ENCODE results near the gene IFRD2. TPM values are rescaled to one million over a fixed set of nuclear protein-coding genes. Genes with fewer than 3 reads are reported as not detected.

IFRD2 gene
- total and polyA plus RNA-seq, 2 of the 13 experiments (the other 11 are each of a cell fraction or from before 2014, with no cell fraction given) = 32.8 to 96.1 TPM

- TF ChIP-seq ZHX2 (IDR thresholded peaks at IDR 0.05; ENCODE audit: low read depth) (0 out of 2 replicates have a peak, but pooled peaks have one; percentile 21), ZHX2 (CRISPR knock-in tag; IDR thresholded peaks at IDR 0.05; ENCODE audit: borderline replicate concordance) (0 out of 2 replicates have a peak, but pooled peaks have one; percentile 60), MEF2D (CRISPR knock-in tag; IDR thresholded peaks at IDR 0.05) (0 out of 2 replicates have a peak, but pooled peaks have one; percentile 41), MTA1 (CRISPR knock-in tag; IDR thresholded peaks at IDR 0.05; ENCODE audit: borderline replicate concordance) (peak; percentile 59; the same call in 1 of the 2 replicates), SIX1 (CRISPR knock-in tag; IDR thresholded peaks at IDR 0.05; ENCODE audit: borderline replicate concordance) (0 out of 2 replicates have a peak, but pooled peaks have one; percentile 8), ZNF337 (CRISPR knock-in tag; IDR thresholded peaks at IDR 0.05; ENCODE audit: borderline replicate concordance, low read depth) (peak; percentile 56; the same call in 1 of the 2 replicates), MEIS1 (CRISPR knock-in tag; IDR thresholded peaks at IDR 0.05; ENCODE audit: borderline replicate concordance) (0 out of 2 replicates have a peak, but pooled peaks have one; percentile 24), HNRNPLL (IDR thresholded peaks at IDR 0.05; ENCODE audit: low read depth, low read length, poor library complexity, severe bottlenecking) (peak; percentile 68), SIN3B (IDR thresholded peaks at IDR 0.05; ENCODE audit: low read length) (peak; percentile 57; the same call in 1 of the 2 replicates), ZNF33A (CRISPR knock-in tag; IDR thresholded peaks at IDR 0.05; ENCODE audit: borderline replicate concordance) (no peak), JUNB (CRISPR knock-in tag; IDR thresholded peaks at IDR 0.05; ENCODE audit: borderline replicate concordance) (no peak), ZNF784 (CRISPR knock-in tag; IDR thresholded peaks at IDR 0.05; ENCODE audit: borderline replicate concordance) (peak; percentile 33; the same call in 1 of the 2 replicates), ZNF414 (CRISPR knock-in tag; IDR thresholded peaks at IDR 0.05) (peak; percentile 30; the same call in 1 of the 2 replicates), GATA4 (IDR thresholded peaks at IDR 0.05; ENCODE audit: borderline replicate concordance, low read depth) (peak; percentile 59; the same call in 1 of the 2 replicates), NFYC (CRISPR knock-in tag; IDR thresholded peaks at IDR 0.05) (peak; percentile 96), IKZF5 (CRISPR knock-in tag; IDR thresholded peaks at IDR 0.05) (peak; percentile 33; the same call in 1 of the 2 replicates), YEATS2 (CRISPR knock-in tag; IDR thresholded peaks at IDR 0.05; ENCODE audit: borderline replicate concordance) (peak; percentile 88), NKX3-1 (CRISPR knock-in tag; IDR thresholded peaks at IDR 0.05) (peak; percentile 39; the same call in 1 of the 2 replicates), MAZ (IDR thresholded peaks at IDR 0.05; ENCODE audit: borderline replicate concordance, low read depth, low read length) (no peak), MAZ (CRISPR knock-in tag; IDR thresholded peaks at IDR 0.05; ENCODE audit: low read depth) (peak; percentile 75)
These were observed 35.9 kb upstream of the IFRD2 start, which contains the start of gene TUSC2 (continued) for GRCh38 chr3:50327943-50328691.

Data from HepG2 (cell line).